Hepatocyte (in vitro differentiated cells): Measurements from ENCODE around the gene PHF19.

Experiments used
- EZH2 ChIP-seq: fragments of 200-600 bp; sonication (generic); IDR thresholded peaks from 2 replicates; pipeline ENCODE4 v1.6.1; 2016; ENCODE audit warnings: antibody characterized with exemption, mild to moderate bottlenecking, borderline replicate concordance
- EZH2phosphoT487 ChIP-seq: fragments of 200-600 bp; sonication (generic); IDR thresholded peaks from one replicate; pipeline ENCODE4 v1.6.1; 2018; ENCODE audit warnings: antibody characterized with exemption, mild to moderate bottlenecking, low read depth, moderate library complexity; ENCODE audit not compliant: unreplicated experiment, severe bottlenecking
- TF ChIP-seq, protein P1 (sequence below): fragments of 200-600 bp; sonication (generic); IDR thresholded peaks from 2 replicates; pipeline ENCODE4 v1.5.1; 2016; ENCODE audit warnings: antibody characterized with exemption, mild to moderate bottlenecking; ENCODE audit not compliant: poor library complexity

DNA sequence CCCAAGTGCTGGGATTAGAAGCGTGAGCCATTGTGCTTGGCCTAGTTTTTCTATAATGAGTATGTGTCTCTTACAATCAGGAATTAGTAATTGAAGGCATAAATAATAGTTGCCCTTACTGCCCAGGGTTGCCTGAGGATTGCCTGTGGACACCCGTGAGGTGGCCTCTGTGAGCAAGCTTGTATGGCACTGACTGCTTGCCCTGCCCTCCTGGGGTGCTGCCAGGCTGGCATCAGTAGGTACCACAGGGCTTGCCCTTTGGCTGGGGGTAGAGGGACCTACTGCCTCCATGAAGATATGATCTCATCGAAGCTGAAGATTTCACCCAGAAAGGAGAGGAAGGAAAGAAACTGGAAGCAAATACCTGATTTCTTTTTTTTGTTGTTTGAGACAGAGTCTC is 23.8 kb upstream of the PHF19 start:
- TF ChIP-seq, protein P1, sequence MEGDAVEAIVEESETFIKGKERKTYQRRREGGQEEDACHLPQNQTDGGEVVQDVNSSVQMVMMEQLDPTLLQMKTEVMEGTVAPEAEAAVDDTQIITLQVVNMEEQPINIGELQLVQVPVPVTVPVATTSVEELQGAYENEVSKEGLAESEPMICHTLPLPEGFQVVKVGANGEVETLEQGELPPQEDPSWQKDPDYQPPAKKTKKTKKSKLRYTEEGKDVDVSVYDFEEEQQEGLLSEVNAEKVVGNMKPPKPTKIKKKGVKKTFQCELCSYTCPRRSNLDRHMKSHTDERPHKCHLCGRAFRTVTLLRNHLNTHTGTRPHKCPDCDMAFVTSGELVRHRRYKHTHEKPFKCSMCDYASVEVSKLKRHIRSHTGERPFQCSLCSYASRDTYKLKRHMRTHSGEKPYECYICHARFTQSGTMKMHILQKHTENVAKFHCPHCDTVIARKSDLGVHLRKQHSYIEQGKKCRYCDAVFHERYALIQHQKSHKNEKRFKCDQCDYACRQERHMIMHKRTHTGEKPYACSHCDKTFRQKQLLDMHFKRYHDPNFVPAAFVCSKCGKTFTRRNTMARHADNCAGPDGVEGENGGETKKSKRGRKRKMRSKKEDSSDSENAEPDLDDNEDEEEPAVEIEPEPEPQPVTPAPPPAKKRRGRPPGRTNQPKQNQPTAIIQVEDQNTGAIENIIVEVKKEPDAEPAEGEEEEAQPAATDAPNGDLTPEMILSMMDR, result no peak
- no peak for TF ChIP-seq EZH2
- TF ChIP-seq EZH2phosphoT487, result no peak
